GM19193 (cell line): ENCODE data around the gene MEI4.

Experiments
- POLR2A ChIP-seq: IDR thresholded peaks from 4 replicates; pipeline ENCODE4 v1.6.1; 2011; ENCODE audit not compliant: insufficient read depth, insufficient read length; ENCODE audit errors: extremely low read depth

Gene MEI4

DNA sequence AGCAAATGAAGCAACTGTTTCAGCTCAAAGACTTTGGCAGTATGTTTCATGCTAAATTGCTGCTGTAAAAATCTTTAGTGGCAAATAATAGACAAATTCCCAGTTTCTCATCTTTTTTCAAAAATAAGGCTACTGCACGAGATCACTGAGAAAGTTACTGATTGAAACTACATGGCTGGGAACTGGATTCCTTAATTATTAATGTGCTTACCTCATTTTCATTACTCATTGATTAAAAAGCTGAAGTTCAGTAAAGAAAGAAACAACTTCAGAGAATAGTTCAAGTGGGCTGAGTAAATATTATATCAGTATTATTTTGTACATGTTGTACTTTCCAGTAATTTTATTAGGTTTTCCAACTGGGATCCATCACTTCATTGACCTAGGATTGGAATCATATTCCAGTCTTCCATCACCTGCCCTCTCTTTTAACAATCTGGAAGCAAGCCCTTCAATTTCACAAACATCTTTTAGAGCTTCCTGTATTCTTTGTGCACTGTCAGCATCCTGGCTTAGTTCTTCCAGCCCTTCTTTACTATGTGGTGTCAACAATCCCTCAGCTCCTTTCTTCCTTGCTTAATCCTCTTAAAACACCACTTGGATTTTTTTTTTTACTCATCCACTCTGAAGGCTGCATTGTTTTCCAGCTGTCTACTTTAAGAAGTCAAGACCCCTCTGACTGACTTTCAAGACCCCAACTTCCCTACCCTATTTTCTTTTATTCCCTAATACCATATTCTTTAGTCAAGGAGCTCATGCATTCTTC, 4.3 kb downstream of the MEI4 start:
- no peak for TF ChIP-seq POLR2A

DNA sequence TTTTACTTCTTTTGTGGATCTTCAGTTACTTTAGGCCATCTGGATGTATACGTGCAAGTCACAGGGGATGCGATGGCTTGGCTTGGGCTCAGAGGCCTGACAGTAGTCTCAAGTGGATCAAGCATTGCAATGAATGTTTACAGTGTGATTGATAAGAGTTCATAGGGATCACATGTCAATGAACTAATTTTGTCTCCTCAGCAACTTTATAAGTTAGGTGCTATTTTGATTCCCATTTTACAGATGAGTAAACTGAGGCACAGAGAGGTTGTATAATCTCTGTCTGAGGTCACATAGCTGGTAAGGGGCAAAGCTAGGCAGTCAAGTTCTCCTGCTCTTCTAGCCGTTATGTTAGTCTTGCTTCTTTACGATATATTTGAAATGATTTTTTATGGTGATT, 13.5 kb downstream of the MEI4 start:
- TF ChIP-seq POLR2A, result no peak

DNA sequence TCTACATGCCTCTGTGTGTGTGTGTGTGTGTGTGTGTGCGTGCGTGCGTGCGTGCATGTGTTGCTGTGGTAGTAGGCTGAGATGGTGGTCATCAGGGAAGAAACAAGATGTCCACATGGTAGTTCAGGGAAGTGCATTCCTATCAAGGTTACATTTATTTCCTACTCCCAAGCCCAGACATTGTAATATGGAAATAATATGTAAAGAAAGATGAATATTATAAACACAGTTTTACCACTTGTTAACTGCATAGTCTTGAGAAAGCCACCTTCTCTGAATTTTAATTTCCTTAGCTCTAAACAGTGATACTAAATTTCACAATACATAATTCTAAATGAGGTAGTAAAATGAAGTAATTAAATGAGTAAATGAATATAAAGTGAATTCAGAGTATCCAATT, 14.0 kb downstream of the MEI4 start:
- TF ChIP-seq POLR2A, result no peak

DNA sequence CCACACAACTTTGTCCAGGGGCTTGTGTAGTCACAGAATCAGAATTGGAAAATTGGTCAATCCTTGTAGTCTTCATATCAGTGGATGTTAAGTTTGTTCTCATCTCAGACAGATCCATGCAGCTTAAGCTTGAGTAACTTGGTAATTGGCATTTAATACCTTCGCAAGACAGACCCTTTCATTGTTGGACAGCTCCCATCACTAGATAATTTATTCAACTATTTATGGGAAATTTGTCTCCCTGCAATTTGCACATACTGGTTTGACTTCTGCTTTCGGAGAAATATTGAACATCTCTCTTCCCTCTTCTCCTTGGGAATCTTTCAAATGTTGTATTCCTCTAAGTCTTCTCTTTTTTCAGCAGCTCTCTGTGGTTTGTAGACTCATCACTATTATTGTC, 17.1 kb downstream of the MEI4 start:
- no peak for TF ChIP-seq POLR2A

DNA sequence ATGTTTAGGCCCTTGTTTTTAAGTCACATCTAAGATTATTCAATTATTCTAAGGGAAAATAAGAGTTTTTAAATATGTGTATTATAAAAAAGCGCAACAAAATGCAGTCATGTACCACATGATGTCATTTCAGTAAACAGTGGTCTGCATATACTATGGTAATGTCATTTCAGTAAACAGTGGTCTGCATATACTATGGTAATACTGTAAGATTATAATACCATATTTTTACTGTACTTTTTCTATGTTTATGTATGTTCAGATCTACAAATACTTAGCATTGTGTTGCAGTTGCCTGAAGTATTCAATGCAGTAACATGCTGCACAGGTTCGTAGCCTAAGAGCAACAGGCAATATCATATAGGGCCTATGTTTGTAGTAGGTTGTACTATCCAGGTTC, 21.4 kb downstream of the MEI4 start:
- no peak for TF ChIP-seq POLR2A

DNA sequence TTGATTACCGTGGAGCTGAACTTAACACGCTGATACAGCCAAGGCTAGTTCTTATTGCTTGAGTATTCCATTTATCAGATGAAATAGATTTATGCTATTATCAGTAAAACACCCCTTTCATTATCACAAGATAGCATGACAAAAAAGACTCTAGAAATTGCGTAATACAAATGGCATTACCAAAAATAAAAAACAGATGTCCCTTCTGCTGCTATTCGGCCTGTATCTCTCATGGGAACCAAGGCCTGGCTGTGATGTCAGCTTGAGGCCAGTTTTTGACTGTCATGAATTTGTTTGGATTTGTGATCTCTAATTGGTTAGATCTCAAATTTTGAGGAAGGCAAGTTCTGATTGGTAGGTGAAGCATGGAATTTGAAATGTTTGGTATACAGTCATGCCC, 25.2 kb downstream of the MEI4 start:
- no peak for TF ChIP-seq POLR2A

DNA sequence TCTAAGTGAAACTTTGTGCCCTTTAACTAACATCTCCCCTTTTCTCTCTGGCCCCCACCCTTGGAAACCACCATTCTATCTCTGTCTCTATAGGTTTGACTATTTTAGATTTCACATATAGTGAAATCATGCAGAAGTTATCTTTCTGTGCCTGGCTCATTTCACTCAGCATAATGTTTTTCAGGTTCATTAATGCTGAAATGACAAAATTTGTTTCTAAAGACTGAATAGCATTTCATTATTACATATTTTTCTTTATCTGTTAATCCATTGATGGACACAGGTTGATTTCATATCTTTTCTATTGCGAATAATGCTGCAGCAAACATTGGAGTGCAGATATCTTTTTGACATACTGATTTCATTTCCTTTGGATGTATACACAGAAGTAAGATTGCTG, 30.7 kb downstream of the MEI4 start:
- TF ChIP-seq POLR2A, result no peak

DNA sequence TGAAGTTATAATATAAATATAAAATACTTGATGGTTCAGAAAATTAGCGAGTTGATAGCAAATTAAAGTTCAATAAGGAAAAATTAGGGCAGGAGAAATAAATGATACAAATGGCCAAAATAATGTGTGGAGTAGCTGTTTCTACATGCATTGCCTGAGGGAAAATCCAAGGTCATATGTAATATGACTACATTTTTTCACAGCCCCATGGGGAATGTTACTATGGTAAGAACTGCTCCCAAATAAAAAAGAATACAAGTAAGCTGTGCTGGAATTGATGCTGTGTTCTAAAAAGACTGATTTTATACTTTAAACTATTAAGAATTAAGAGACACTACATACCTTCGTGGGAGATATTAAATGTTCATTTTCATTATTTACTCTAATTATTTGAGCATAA, 34.1 kb downstream of the MEI4 start:
- no peak for TF ChIP-seq POLR2A

DNA sequence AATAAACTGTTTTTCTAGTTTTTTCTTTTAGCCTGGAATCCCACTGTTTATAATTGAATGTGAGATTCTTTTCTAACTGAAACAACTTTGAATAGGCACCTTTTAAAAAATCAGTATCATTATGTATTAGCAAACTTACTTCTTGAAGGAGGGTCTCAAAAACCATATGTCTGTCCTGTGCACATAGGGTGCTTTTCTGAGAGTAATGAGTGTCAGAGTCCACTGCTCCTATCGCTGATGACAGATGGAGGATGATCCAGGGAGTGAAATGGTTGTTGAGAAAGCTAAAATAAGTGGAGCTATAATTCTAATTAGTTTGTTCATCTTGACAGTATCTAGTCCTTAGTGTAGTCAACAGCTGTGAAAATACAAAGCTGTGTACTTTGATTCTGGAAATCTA, 35.8 kb downstream of the MEI4 start:
- no peak for TF ChIP-seq POLR2A

DNA sequence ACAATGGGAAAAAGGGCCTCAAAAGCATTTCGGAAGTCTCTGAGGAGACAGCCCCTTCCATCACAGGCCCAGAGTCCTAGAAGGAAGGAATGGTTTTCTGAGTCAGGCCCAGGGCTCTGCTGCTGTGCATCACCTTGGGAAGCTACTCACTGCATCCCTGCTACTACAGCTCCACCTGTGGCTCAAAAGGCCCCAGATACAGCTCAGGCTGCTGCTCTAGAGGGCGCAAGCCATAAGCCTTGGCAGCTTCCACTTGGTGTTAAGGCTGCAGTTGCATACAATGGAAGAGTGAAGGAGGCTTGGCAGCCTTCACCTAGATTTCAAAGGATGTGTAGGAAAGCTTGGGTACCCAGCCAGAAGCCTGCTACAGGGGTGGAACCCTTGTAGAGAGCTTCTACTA, 54.8 kb downstream of the MEI4 start:
- TF ChIP-seq POLR2A, result no peak

DNA sequence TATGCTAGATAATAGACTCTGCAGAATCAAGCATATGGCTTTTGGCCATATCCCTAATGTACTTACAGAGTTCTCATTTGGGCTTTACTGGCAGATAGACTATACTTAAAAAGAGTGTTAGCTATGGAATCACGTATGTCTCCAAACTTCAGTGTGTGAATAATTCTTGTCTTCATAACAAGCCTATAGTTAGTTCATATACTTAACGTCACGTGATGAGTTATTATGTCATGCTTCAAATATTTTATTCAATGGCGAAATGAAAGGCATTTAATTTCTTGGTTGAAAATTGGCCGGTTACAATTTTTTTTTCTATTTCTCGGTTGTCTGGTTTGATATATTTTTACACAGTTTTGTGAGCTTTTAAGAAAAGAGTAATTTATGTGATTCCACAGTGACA, 62.7 kb downstream of the MEI4 start:
- TF ChIP-seq POLR2A, result no peak

DNA sequence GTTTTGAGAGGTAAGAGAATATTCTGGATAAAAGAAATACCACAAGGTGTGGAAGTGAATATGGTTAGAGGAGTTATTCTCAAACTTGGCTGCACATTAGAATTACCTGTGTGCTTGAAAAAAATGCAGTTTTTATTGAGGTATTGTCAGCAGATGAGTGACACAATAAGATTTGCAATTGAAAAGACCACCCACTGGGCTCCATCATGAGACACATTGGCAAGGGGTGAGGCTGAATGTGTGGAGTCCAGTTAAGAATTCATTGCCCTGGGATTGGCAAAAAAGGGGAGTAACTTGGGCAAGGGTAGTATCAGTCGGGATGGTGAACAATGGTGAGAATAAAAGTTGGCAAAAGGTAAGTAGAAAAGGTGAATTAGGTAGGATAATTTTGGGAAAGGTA, 63.5 kb downstream of the MEI4 start:
- TF ChIP-seq POLR2A, result no peak

DNA sequence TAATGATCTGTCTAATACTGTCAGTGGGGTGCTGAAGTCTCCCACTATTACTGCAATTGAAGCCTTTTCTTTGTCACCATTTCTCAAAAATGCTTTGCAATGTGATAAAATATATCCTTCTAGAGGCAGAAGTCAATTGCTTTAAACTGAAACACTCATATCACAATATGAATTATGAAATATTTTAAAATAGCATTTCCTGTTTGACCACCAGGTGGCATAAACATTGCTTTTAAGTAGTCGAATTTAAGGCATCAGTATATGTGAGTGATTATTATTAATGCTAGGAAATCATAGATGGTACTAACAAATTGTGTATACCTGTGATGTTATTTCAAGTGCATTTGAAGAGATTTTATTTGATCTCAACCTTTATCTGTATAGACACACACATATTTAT, 87.5 kb downstream of the MEI4 start:
- no peak for TF ChIP-seq POLR2A

DNA sequence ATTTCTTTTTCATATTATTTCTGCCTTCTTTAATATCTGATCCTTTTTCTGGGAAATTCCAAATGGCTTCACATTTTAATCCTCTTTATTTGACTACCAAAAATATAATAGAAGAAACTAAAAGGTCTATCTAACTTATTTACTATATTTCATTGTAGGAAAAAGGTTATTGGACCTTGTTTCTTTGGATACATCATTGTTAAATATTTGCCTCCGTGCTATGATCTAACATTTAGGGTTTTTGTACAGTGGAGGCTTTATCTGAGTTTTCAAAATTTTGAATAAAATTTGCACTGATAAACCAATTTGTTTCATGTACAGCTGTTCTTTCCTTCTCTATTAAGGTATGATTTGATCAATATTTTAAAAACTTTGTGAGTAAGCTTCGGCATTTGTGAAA, 109.5 kb downstream of the MEI4 start:
- TF ChIP-seq POLR2A, result no peak

DNA sequence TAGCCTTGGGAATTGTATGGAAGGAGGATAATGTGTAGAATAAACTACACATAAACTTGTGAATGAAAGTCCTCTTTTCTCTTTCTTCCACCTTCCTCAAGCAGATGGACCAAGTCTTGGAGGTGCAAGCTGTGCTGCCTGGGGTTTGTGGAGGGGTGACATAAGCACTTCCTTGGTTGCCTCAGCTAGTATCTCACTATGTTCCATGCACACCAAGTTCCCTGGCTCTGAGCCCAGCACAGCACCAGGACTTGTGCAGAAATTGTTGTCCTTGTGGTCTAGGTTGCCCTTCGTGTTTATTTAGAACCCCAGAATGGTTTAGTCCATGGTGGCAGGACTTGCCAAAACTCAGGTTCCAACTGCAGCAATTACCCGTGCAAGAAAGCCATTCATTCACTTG, 110.3 kb downstream of the MEI4 start:
- no peak for TF ChIP-seq POLR2A

DNA sequence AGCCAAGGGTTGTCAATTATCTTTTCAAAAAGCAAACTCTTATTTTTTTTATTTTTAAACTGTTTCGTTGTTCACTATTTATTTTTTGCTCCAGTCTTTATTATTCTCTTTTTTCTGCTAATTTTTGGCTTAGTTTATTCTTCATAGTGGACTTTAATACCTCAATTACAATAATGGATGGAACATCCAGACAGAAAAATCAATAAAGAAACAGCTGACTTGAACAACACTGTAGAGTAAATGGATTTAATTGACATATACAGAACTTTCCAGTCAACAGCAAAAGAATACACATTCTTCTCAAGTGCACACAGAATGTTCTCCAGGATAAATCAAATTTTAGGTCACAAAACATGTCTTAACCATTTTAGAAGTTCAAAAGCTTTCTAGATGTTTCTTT, 111.5 kb downstream of the MEI4 start:
- TF ChIP-seq POLR2A, result no peak
